Endothelial cell of coronary artery (primary cell): Measurements from ENCODE around the gene GALT. TPM values are rescaled to one million over a fixed set of nuclear protein-coding genes. Genes with fewer than 3 reads are reported as not detected.

Experiments
- total RNA-seq: library from RNA; depleted of rRNA; stranded (reverse); fragments of >200 nt; gene quantifications from 2 replicates; pipeline ENCODE4 v1.2.3, GENCODE V29; 2014

GALT gene
- 17.2 and 30.2 TPM in 2 replicates for total RNA-seq

DNA sequence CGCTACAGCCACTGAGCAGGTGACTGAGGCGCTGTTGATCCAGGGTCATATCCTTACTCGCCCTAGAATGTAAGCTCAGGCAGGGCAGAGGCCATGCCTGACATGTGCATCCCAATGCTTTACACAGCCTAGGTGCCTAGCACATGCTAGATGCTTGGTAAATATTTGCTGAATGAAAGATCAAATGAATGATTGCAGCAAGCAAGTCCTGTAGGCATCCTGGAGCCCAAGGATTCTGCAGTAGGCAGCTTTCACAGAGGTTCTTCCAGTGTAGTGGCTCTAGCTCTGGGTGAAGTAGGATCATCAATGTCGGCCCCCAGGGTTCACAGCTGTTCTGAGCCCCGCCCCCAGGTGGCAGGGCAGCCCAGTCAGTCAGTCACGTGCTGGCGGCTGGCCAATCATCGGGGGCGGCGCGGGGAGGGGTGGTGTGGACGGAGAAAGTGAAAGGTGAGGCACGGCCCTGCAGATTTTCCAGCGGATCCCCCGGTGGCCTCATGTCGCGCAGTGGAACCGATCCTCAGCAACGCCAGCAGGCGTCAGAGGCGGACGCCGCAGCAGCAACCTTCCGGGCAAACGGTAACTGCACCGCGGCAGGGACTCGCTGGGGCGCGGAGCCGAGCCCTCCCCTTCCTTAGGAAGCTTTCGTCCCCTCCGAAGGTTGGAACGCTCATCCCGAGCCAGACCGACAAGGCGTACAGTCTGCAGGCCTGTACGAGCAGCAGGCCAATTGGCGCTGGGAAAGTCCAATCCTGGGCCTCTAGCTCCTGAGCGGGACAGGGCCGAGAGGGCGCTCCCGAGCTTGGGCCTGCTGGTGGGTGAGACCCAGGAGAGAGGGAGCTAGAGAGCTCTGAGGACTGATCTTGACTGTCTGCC lies at the start of gene GALT:
Gene GALT, plus strand, starts transcription at position 465 of the 873 bp plus-strand sequence. Its CDS starts 30 bp downstream, at position 495.

DNA sequence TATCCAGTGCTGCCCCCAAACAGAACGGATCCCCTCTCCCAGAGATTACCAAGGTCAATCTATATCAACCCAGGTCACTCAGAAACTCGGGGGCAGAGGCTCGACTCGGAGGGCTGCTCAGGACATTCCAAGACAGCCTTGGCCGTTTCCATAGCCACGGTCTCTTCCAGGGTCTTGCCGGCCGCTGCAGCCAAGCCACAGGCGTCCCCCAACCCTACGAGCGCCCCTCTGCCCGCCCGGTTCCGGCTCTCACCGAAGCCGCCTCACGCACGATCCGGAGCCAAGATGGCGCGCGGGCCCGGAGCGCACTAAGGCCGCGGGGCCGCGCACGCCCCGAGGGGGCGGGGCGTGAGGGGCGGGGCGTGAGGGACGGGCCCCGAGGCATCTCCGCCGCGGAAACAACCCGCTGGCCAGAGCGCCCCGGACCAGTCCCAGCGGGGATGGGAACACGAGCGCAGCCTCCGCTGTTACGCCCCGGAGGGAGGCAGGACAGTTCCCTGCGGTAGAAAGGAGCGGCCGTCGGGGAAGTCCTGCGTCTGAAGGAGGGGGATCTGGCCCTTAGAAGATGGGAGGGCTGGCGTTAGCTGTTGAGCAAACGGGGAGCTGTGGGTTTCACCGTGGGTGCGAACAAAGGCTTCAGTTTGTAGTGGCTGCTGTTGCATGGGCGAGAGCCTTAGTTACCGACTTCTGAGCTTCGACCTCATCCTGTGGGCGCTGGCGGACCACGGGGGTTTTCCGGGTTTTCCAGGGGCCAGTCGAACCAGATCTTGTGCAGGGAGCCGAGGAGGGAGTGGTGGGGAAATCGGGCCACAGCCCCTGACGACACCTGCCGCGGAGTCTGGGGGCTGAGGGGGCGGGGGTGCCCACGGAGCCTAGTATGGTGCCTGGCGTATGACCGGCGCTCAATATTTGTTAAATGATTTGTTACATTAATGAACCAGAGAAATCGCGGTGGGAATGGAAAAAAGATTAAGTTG lies 34.4 kb upstream of the GALT start, which contains the start of gene RPP25L:
Gene RPP25L, minus strand, starts transcription at position 287 of the 977 bp plus-strand sequence. CDS start 801 bp downstream, outside the sequence.

DNA sequence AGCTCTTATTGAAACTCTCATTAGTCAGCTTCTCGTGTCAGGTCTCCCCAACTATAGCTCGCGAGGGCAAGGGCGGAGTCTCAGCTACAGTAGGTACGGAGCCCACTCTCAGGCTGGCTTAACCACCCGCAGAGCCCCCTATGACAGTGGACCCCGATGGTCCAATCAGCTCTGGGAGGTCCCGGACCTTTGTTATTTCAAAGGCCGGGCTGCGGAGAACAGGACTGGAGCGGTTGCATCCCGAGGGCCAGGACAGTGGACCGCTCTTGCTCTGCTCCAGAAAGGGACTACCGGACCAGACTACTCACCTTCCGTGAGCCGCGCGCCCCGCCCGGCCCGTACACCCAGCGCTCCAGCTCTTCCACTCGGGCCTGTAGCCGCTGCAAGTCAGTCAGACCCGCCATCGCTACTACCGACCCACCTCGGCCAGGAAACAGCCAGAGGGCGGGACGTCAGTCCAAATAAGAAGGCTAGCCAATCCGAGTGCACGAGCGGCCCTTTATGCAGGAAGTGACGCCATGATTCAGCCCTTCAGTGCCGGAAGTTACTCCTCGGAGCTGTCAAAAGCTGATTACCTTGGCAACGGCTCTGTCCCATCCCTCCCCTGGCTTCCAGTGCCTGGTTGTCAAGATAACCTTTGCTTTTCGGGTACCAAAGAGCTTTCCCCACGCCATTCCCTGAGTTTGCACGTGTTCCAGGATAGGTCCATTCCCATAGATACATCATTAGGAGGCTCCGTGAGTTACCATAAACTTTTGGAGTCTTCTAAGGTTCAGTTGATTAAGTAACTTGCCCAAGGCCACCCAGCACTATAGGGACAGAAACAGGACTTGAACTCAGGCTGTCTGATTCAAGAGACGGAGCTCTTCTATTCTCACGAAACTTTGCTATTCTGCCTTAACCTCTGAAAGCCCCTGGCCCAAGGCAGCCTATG lies 26.1 kb upstream of the GALT start, which contains the start of gene DCTN3:
Gene DCTN3, minus strand, starts transcription at position 435 of the 934 bp plus-strand sequence. Its CDS starts 31 bp downstream, at position 404.

DNA sequence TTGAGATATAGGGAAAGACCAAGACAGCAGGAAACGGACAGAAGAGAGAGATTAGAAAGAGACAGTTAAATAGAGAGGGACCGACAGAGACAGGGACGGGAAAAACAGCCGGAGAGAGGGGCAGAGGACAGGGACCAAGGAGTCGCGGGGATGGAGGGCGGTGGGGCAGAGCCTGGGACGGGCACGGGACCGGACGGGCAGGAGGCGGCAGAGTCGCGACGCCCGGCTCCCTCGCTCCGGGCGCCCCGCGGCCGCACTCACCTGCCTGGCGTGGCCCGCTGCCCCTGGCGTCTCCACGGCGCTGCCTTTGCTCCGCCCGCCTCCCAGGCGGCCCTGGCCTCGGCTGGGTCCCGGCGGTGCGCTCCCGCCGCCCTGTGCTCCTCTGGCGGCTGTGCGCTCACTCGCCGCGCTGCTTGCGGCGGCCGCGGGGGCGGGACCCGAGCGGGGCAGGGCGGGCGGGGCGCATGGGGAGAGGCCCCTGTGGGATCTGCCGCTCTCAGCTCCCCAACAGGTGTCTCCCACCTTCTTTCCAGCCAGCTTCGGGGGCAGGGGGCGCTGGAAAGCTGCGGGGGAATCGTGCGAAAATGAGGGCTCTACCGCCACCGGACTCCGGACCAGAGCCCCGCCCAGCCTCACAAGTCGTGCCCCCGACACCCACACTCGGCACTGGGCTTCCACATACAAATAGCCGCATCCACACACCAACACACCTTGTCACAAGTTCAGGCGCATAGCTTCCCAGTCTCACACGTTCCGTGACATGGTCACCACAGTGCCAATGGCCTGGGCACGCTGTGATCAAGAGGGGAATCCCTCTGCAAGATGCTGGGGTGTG lies 17.6 kb upstream of the GALT start, which contains the start of gene ARID3C:
Gene ARID3C, minus strand, starts transcription at position 411 of the 835 bp plus-strand sequence. CDS start 1,052 bp downstream, outside the sequence.

DNA sequence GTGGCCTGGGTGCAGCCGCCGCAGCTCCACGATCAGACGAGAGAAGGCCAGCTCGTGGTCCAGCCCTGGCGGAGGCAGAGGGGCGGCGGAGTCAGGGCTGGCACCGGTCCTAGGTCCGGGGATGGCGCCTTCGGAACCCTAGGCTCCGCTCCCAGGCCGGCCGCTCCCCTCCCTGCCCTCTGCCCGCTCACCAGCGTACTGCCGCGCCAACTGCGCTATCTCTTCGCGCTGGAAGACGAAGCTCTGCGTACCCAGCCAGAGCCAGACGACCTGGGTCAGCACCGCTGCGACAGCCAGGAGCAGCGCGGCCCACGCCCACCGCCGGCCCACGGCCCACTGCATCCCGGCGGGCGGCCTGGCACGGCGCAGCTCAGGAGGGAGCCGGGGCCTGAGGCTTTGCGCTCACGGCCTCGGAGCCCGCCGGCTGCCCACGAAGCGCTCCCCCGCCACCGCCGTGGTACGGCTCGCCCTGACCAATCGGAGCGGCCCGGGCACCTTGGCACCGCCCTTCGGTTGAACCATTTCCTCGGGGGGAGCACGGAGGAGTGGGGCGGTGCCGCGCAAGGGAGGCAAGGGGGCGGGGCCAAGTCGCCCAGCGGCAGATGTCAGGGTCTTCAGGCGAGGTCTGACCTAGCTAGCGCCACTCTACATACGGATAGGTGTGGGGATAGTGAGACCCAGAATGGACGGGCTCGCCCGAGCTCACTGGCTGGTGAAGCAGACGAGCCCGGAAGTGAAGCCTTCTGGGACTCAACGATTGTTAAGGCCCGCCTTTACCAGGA lies 8.9 kb upstream of the GALT start, which contains the start of gene SIGMAR1:
Gene SIGMAR1, minus strand, starts transcription at position 432 of the 782 bp plus-strand sequence. Its CDS starts 90 bp downstream, at position 342.

DNA sequence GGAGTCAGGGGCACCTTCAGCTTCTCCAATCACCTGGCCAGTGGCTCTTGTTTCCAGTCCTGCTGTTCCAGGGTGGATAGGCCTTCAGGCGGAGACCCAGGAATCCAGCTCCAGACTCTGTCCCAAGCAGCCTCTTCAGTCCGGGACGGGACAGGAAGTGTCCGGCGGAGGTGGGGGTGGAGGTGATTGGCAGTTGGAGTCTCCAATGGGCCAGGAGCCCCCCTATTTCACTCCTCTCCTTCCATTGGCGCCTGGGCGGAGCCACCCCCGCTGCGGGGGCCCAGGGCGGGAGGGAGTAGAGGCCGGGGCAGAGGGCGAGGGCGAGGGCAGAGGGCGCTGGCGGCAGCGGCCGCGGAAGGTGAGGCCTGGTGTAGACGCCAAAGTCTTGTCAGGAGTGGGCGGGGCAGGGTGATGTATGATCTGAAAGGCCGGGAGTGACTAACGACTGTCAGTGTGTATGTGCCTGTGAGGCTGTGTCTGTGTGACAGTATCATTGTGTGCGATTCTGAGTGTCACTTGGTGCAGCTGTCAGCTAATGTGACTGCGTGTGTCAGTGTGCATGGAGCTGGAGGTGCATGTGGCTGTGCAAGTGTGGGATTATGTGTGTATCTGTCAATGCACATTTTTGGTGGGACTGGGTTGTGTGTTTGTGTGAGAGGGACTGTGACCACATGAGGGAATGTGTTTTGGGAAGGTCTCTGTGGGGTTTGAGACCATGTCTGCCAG lies 5.6 kb downstream of the GALT start, which contains the start of gene IL11RA:
Gene IL11RA, plus strand, starts transcription at position 310 of the 726 bp plus-strand sequence. CDS start 3,033 bp downstream, outside the sequence.

DNA sequence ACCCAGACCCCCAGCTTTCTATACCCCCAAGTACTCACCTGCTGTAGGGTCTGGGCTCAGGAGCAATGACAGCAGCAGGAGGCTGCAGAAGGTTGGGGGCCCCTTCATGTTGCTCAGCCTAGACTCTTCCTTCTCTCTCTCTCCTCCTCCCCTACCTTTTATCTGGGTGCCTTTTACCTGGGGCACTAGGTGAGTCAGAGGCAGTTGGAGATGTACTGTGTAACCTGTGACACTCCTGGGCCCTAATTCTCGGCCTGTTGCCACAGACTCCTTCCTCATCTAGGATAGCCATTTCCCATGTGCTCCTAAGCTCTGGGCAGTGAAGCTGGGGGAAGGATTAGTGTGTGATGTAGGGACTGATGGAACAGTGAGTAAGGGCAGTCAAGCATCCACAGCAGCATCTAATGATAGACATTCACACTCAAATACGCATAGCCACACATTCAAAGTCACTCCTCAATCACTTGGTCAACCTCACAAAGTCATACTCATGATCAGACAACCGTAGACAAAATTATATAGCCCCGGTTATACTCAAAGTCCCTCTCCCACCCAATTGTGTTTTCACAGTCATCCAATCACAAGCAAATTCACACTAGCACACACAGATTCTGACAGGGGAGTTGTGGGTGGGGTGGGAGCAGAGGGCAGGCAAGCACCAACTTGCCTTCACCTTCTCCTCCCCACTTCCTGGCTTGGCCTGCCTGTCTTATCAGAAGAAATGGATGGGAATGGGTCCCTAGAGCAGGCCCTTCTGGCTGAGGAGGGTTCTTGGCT lies 16.2 kb downstream of the GALT start, which contains the start of gene CCL27:
Gene CCL27, minus strand, starts transcription at position 132 of the 777 bp plus-strand sequence. Its CDS starts 24 bp downstream, at position 108.

DNA sequence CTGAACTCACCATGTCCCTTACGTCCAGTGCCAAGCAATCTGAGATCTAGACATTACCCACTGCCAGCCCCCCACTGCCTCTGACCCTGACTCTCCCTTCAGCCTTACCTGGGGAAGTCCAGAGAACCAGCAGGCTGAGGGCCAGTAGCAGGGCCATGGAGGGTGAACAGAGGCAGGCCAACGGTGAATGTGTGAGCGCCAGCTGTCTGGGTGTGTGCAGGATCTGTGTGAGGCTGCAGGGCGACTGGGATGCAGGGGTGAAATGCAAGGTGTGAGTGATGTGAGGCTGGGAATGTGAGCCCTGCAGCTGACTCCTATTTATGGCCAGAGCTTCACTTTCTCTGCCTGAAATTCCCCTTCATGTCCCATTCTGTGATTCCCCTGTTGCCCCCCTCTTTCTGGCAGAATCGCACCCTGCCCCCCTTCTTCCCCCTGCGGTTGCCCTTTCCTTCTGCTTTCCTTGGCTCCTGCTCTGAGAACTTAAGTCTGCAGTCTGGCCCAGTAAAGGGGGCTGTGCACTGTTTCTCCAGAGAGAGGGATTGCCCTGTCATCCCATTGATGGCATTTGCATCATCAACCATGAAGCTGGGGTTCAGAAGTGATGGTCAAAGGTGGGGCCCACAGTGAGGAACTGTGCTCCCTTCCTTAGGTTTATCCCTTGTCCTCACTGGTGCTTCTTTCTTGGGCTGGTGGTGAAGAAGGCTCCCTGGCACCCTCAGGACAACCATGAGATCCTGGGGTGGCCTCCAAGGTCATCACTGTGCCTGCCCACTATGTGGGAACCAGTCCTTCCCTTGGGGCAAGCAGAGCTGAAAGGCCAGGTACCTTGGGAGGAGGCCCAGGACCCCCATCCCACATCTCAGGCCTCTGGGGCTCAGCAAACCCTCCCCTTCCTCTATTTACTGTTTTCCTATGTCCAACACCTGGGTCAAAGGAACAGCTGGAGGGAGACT lies 44.8 kb downstream of the GALT start, which contains the start of gene CCL19:
Gene CCL19, minus strand, starts transcription at position 294 of the 953 bp plus-strand sequence. Its CDS starts 137 bp downstream, at position 157.

Other genes with a start within 250 kb of the GALT start
- gene FAM219A, start 188.1 kb upstream of the GALT start, total RNA-seq: 12.2 and 16.9 TPM in 2 replicates
- 0.45 TPM in 1 of 2 replicates, not detected in the other for gene DNAI1, start 187.9 kb upstream of the GALT start, total RNA-seq
- 0.09 TPM in 1 of 2 replicates, not detected in the other for gene ENHO, start 123.7 kb upstream of the GALT start, total RNA-seq
- not detected in 2 replicates for gene CNTFR, start 57.0 kb upstream of the GALT start, total RNA-seq
- 18.0 and 20.8 TPM in 2 replicates for gene RPP25L, start 34.6 kb upstream of the GALT start, total RNA-seq
- gene DCTN3, start 26.2 kb upstream of the GALT start, total RNA-seq: 85.8 and 103 TPM in 2 replicates
- gene ARID3C, start 17.6 kb upstream of the GALT start, total RNA-seq: 0.09 TPM in 2 replicates
- 41.1 and 46.3 TPM in 2 replicates for gene SIGMAR1, start 8.9 kb upstream of the GALT start, total RNA-seq
- gene IL11RA, start 5.5 kb downstream of the GALT start, total RNA-seq: 4.8 and 7.1 TPM in 2 replicates
- gene CCL27, start 16.0 kb downstream of the GALT start, total RNA-seq: not detected in 2 replicates
- not detected in 2 replicates for gene CCL19, start 44.6 kb downstream of the GALT start, total RNA-seq
- not detected in 2 replicates for gene CCL21, start 63.5 kb downstream of the GALT start, total RNA-seq